Hematopoietic multipotent progenitor cell treated with erythropoietin and hydrocortisone succinate and interleukin-3 and kit ligand, for 4 days (in vitro differentiated cells): ENCODE results near the gene B4GALT7.
A peak's percentile ranks its signal among the peaks of the same experiment; 100 is the strongest.
"Not testable (repeated sequence)": the region's sequence is repeated elsewhere in the genome, so short reads cannot be mapped to it uniquely, and the experiment has no call there.

Experiments
- DNase-seq: peaks from one replicate; pipeline ENCODE4 v3.0.0-alpha.2; 2015

Gene B4GALT7, protein sequence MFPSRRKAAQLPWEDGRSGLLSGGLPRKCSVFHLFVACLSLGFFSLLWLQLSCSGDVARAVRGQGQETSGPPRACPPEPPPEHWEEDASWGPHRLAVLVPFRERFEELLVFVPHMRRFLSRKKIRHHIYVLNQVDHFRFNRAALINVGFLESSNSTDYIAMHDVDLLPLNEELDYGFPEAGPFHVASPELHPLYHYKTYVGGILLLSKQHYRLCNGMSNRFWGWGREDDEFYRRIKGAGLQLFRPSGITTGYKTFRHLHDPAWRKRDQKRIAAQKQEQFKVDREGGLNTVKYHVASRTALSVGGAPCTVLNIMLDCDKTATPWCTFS

DNA sequence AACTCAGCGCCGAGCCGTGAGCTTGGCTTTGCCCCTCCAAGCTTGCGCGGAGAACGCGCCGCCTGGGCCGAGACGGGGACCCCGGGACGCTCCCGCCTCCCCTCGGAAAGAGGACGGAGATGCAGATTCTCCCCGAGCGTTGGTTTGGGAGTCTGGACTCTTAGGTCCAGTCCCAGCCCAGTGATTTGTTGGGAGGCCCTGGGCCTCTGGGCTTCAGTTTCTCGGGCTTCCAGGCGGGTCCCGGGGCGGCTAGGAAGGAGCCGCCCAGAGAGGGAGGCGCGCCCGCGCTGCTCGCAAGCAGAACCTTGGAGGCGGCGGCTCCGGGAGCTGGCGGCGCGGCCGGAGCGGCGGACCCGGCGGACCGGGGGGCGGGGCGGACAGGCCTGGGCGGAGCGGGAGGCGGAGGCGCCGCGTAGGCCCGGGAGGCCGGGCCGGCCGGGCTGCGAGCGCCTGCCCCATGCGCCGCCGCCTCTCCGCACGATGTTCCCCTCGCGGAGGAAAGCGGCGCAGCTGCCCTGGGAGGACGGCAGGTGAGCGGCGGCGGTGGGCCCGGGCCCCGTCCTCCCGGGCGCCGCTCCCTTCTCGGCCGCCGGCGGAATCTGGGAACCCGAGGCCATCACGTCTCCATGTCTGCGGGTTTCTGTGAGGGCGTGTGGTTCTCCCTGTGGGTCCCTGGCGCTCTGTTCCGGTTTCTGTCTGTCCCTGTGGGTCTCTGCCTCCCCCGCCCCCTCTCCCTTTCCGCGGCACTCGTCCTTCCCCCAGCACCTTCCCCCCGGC lies at the start of gene B4GALT7:
TSS of gene B4GALT7 (plus strand) at position 402 of the 777 bp plus-strand sequence. CDS start at position 481, 79 bp downstream.
- DNase-seq, result peak; percentile 92

DNA sequence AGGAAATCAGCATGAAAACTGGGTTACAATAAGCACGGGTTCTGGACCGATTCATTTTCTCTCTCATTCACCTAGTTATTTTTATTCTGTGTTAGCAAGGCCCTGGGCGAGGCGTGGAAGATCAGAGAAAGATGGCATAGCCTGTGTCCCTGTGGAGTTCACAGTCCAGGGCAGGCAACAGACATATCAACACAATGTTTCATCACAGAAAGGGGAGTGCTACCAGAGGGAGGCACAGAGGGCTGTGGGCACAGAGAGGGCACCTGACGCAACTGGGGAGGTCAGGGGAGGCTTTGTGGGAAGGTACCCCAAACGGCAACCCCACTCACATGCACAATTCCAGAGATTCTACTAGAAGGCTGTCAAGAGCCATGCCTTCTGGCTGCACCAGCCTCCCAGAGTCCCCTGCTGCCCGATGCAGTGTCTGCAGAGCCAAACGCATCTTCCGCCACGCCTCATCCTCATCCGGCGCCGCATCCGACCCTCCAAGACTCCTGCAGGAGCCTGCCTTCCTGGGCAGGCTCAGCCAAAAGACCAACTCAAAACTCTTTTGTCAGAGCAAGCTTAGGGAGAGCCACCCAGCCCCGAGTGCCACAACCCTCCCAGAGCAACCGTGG lies 47.0 kb upstream of the B4GALT7 start:
- no peak for DNase-seq

DNA sequence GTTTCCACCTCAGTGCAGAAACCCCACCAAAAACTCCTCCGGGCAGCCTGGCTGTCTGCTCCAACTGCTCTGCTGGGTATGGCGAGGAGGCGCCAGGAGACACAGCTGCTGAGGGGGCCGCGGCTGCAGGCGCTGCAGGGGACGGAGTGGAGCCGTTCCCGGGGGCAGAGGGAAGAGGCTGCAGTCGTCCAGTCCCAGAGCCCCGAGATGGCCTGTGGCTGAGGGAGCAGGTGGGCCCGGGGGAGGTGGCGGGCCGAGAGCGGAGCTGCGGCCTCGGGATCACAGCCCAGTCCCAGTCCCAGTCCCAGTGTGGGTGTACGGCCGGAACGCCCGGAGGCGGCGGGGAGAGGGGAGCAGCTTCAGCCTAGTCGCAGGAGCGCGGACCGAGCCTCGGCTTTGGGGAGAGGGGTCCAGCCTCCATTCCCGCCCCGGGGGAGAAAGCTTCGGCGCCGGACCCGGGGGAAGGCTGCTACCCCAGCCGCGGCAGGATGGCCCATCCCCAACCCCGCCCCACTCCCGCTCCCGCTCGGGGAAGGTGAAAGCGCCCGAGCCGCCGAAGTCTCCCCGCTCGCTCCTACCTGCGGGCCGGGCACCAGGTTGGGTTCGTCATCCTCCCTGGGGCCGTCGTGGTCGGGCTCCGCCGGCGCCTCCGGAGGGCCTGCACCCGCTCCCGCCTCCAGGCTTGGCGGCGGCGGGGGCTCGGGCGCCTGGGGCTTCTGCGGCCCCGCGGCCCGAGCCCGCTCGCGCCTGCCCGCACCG lies 46.1 kb upstream of the B4GALT7 start:
- peak; percentile 44 for DNase-seq

DNA sequence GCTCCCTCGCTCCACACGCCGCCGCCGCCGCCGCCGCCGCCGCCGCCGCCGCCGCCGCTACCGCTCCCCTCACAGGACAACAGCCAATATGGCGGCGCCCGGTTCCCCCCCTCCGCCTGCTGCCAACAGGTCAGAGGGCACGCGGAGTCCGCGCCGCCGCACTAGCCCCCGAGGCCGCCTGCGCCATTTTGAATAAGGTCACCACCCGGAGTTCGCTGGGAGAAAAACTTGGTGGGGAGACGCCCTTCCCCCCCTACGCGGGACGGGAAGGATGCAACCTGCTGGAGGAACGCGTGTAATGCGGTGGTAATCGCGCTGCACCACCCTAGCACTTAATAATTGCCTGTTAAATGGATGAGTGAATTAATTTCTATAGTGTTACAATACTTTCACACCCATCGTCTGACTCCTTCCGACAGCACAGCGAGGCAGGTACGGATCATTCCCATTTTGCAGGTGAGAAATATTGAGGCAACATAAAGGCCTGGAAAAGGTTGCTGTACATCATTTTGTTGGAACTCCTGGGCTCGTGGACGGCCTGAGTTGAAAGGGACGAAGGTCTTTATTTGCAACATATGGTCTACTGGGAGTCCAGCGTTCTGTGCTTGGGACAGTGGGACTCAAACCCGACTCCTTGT lies 45.3 kb upstream of the B4GALT7 start, which contains the start of gene FAM193B:
TSS of gene FAM193B (minus strand) at position 90 of the 638 bp plus-strand sequence. CDS start 105 bp downstream, outside the sequence.
- DNase-seq, result peak; percentile 98

DNA sequence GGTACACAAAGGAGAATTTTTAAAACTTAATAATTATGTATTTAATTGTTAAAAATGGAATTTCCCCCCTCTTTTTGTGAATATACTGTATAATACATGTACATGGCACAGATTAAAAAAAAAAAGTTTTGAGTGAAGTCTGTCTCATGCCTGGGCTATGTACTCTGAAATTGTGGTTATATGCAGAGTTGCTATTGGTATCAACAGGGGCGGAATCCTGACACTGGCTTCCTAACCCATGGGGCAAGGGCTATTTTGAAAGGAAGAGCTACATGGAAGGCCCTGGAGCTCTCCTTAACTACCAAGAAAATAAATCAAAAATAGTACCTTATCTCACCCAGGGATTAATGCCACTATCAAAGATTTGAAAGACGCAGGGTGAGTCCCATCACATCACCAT lies 44.7 kb upstream of the B4GALT7 start:
- no peak for DNase-seq

DNA sequence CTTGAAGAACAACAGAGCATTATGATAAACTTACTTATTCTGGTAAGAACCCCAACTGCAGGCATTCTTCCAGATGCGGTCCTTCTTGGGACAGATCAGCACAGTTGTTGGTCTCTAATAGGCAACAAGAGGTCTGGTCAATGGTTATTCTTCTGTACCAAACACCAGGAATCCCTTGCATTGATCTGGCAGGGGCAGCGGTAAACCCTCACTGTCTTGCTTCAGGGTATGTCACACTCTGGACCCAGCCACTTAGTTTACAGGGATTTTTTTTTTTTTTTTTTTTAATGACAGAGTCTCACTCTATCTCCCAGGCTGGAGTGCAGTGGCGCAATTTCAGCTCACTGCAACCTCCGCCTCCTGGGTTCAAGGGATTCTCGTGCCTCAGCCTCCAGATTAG lies 44.3 kb upstream of the B4GALT7 start:
- DNase-seq, result no peak

DNA sequence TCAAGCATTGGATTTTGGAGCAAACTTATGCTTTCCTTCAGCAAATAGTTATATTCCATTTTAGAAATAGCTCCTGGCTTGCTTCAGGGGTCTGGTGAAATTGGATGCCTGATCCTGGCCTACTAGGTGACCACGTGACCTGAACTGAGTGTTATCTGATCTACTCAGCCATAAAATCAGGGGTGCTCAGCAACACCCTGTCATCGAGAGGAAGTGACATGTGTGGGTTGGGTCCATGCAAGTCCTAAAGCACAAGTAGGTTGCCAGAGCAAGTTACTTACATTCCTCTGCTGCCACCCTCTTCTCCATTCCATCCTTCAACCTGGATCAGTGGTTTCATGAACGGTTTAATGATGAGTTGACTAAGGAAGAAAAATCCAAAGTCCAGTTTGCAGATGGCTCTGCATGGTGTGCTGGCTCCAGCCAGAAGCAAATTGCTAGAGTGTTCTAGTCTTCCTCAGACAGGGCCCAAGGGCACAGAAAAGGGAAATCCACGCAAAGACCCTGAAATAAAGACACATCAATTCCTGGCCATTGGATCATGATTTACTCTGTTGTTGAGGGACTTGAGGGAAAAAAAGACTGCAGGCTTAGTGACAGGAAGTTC lies 42.8 kb upstream of the B4GALT7 start:
- DNase-seq, result peak; percentile 81

DNA sequence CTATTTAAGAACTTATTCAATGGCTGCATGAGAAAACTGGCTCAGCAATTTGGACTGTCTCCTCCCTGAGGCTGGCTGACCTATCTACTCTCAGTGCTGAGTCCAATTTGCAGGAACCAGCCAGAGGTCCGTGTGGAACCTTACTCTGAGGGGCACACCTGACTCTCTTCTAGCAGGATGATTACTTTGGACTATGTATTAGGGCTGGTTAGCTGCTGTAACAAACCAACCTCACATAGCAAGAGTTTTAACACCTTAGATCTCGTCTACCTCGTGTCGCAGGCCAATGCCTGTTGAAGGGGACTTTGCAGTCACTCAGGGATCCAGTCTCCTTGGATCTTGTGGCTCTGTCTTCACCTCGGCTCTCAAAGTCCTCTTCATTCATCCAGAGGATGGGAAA lies 42.1 kb upstream of the B4GALT7 start:
- no peak for DNase-seq

DNA sequence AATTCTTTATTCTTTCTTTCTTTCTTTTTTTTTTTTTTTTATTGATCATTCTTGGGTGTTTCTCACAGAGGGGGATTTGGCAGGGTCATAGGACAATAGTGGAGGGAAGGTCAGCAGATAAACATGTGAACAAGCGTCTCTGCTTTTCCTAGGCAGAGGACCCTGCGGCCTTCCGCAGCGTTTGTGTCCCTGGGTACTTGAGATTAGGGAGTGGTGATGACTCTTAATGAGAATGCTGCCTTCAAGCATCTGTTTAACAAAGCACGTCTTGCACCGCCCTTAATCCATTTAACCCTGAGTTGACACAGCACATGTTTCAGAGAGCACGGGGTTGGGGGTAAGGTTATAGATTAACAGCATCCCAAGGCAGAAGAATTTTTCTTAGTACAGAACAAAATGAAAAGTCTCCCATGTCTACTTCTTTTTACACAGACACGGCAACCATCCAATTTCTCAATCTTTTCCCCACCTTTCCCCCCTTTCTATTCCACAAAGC lies 40.4 kb upstream of the B4GALT7 start:
- not testable (repeated sequence) for DNase-seq

DNA sequence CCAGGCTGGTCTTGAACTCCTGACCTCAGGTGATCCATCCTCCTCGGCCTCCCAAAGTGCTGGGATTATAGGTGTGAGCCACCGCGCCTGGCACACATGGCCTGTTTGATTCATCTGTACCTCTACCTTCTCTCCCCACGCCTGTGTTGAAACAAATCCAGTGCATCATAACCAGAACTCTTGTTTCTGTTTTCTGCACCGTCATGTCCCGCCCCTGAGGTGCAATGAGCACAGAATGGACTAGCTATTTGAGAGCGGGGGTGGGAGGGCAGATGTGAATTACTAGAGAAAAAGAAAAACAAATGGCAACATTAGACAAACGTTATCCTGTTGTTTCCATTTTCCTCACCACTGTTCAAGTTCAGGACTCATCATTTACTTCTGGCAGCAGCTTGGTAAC lies 34.9 kb upstream of the B4GALT7 start:
- no peak for DNase-seq

DNA sequence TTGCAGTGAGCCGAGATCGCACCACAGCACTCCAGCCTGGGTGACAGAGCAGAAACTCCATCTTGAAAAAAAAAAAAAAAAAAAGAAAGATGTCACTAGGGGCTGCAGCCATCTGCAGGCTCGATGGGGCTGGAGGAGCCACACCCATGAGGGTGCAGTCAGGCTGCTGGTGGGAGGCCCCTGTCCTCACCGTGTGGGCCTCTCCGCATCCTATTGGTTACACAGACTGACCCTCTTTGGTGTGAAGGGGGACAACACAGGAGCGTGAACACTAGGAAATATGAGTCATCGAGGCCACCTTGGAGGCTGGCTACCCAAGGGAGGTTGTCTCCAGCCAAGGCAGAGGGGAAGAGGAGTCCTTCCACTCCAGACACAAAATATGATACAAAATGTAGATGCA lies 31.6 kb upstream of the B4GALT7 start:
- no peak for DNase-seq

DNA sequence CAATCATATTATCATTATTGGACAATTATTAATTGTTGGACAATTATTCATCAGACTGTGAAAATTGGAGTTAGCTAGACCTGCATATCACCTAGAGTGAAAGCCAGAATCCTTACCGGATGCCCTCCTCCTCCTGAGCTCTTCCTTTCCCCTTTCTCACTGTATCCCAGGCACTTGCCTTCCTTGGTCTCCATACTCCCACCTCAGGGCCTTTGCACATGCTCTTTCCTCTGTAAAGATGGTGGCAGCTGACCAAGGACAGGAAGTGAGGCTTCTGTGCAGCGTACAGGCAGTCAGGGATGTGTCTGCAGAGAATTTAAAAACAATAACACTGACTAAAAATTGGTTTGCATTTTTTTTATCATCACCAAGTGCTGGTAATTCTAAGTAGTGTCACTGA lies 30.0 kb upstream of the B4GALT7 start:
- no peak for DNase-seq

DNA sequence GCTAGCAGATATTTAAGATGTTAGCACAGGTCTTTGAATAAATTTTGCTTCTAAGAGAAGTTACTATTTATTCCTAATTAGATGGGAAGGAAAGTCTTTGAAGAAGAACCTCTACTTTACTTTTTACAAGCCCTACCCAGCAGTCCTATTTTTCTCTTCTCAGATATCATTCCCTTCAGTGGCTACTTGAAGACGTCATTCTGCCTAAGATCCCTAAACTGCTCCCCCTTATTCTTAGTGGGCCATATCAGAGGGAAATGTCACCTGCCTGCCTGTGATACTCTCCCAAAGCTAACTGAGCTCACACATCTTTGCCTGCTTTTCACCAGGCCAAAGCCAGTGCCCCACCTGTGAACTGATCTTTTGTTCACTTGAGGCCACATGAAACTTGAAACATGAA lies 24.4 kb upstream of the B4GALT7 start:
- no peak for DNase-seq

DNA sequence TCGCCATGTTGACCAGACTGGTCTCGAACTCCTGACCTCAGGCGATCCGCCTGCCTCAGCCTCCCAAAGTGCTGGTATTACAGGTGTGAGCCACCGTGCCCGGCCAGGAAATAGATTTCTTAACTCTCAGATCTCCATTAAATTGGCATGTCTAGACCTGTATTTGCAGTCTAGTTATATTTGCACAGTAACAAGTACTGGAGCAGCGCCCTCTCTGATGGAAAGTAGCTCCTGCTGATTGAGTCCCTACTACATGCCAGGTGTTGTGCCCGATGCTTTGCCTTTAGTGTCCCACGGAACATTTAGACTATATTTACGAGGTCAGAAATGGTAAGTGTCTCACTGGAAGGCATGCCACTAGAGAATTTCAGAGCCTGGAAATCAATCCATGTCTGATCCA lies 23.8 kb upstream of the B4GALT7 start:
- DNase-seq, result no peak

DNA sequence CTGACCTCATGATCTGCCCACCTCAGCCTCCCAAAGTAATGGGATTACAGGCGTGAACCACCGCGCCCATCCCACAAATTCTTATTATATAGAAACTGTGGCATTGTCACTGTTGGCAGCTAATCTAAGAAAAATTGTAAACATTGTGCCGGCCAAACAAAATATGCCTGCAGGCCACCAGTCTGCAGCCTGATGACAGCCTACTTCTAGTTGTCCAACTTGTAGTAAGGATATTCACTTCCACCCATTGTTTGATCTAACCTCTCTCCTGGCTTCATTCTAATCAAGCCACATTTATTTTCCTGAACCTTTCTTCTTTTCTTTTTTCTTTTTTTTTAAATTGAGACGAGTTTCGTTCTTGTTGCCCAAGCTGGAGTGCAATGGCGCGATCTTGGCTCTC lies 21.6 kb upstream of the B4GALT7 start:
- DNase-seq, result no peak

DNA sequence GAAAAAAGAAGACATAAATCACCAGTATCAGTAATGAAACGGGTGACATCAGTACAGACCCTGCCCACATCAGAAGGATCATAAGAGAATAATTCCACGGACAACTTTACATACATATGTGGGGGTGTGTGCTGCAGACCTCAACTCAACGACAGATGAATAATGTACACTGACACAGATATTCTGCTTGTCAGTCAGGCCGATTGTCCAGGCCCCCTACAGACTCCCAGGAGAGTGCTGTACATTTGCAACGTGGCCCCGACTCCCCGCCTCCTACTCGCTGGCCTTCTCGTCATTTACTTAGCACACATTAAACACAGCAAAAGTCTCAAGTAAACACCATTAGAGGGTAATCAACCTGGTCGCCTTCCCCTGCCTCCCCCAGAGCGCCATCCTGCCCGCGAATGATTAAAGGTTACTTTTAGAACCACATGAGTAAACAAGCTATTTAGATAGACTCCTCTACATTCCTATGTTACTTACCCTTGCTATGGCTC lies 11.5 kb upstream of the B4GALT7 start:
- DNase-seq, result no peak

DNA sequence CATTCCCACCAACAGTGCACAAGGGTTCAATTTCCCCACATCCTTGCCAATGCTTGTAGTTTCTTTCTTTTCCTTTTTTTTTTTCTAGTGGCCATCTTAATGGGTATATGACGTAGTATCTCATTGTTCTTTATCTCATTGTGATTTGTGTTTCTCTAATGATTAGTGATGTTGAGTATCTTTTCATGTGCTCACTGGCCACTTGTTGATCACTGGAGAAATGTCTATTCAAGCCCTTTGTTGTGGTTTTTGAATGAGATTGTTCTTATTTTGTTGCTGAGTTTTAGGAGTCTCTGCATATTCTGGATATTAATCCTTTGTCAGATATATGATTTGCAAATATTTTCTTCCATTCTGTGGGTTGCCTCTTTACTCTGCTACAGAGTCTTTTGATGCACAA lies 9.5 kb upstream of the B4GALT7 start:
- DNase-seq, result no peak

DNA sequence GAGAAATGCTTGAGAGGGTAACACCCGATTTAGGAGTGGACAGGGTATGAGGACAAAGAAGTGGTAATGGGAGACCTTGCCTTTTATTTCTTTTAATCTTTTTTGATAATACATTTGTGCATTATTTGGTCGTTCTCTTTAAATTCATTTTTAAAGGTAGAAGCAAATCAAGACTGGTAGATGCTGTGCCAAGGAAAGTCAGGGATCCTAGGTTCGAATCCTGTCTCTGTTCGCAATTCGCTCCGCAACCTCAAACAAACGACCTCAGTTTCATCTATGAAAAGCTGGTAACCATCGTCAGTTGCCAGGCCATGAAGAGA lies 8.3 kb upstream of the B4GALT7 start:
- no peak for DNase-seq

DNA sequence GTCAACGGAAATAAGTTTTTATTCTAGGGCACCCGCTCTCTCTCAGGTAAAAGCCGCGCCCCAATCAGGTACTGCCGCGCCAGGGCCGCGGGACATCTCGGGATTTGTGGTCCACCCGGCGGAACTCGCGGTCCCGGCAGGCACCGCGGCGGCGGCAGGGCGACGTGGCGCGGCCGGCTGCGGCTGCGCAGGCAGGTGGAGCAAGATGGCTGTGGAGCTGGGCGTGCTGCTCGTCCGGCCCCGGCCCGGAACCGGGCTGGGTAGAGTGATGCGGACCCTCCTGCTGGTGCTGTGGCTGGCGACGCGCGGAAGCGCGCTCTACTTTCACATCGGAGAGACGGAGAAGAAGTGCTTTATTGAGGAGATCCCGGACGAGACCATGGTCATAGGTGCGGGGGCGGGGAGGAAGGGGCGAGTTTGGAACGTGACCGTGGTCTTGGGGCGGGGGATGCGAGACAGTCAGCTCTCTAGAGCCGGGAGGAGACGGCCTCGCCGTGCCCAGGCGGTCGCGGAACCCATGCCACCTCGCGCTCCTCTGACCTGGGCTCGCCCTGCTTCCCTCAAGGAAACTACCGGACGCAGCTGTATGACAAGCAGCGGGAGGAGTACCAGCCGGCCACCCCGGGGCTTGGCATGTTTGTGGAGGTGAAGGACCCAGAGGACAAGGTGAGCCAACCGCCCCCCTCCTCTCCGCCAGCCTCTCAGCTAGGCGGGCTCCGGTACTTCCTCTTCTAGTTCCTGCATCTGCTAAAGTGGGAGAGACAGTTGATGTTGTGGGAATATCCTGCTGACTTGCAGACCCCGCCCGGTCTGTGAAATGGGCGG lies 7.7 kb upstream of the B4GALT7 start, which contains the start of gene TMED9:
TSS of gene TMED9 (plus strand) at position 194 of the 825 bp plus-strand sequence. CDS start at position 206, 12 bp downstream.
- DNase-seq, result peak; percentile 92

DNA sequence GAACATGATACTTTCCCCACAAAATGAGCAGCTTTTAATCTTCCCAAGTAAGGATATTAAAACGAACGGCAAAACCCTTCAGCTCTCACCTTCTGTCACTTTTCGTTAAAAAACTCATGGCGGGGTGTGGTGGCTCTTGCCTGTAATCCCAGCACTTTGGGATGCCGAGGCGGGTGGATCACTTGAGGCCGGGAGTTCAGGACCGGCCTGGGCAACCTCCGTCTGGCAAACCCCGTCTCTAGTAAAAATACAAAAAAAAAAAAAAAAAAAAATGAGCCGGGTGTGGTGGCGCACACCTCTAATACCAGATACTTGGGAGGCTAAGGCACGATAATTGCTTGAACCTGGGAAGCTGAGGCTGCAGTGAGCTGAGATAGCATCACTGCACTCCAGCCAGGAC lies 7.0 kb upstream of the B4GALT7 start:
- no peak for DNase-seq

DNA sequence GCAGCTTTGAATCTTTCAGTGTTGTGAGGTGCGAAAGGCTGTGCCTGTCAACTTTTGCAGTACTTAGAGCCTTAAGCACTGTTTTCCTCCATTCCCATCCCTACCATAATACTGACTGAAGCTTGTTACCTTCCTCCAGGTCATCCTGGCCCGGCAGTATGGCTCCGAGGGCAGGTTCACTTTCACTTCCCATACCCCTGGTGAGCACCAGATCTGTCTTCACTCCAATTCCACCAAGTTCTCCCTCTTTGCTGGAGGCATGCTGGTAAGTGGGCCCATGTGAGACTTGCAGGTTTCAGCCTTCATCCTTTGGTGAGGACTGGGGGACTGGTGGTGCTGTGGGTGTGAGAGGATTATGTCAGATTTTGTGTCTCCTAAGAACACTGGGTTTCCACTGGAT lies 6.4 kb upstream of the B4GALT7 start:
- no peak for DNase-seq
